Thoracic aorta (tissue), 2 donors: ENCODE data around the gene C1orf115. TPM values are rescaled to one million over a fixed set of nuclear protein-coding genes. Genes with fewer than 3 reads are reported as not detected.
A peak's percentile ranks its signal among the peaks of the same experiment; 100 is the strongest.
"Not testable (repeated sequence)": the region's sequence is repeated elsewhere in the genome, so short reads cannot be mapped to it uniquely, and the experiment has no call there.

Source experiments
- ATAC-seq: fragments of 150-250 bp; one replicate; pipeline ENCODE4 v1.8.0; 2017; ENCODE audit warnings: low read depth; ENCODE audit not compliant: insufficient number of reproducible peaks, low FRiP score
- DNase-seq: peaks from one replicate; pipeline ENCODE4 v3.0.0-alpha.2; 2020; ENCODE audit warnings: low spot score
- H3K27ac ChIP-seq, 2 donors: fragments of 200-600 bp; sonication (generic); 1 replicate in 1 of 2; 2 replicates in 1 of 2; pipeline ENCODE4 v1.5.1; 2016; ENCODE audit warnings: mild to moderate bottlenecking in 2 of 2, moderate library complexity in 2 of 2
- H3K27me3 ChIP-seq: fragments of 200-600 bp; sonication (generic); replicated peaks from 2 replicates; pipeline ENCODE4 v1.6.0; 2016; ENCODE audit warnings: mild to moderate bottlenecking; ENCODE audit not compliant: insufficient read depth
- H3K36me3 ChIP-seq: fragments of 200-600 bp; sonication (generic); one replicate; pipeline ENCODE4 v1.5.1; 2016
- H3K4me1 ChIP-seq, 2 donors: fragments of 200-600 bp; sonication (generic); 1 replicate in 1 of 2; 2 replicates in 1 of 2; pipeline versions ENCODE4 v1.5.1 to v1.6.0; 2016; ENCODE audit warnings: low read depth in 2 of 2, mild to moderate bottlenecking in 1 of 2; ENCODE audit not compliant: control insufficient read depth in 1 of 2
- H3K4me3 ChIP-seq: fragments of 200-600 bp; sonication (generic); 2 replicates; pipeline ENCODE4 v1.5.1; 2016; ENCODE audit warnings: mild to moderate bottlenecking
- H3K9me3 ChIP-seq: fragments of 200-600 bp; sonication (generic); 2 replicates; pipeline ENCODE4 v1.5.1; 2016
- CTCF ChIP-seq: fragments of 200-600 bp; sonication (generic); IDR thresholded peaks from one replicate; pipeline ENCODE4 v1.5.1; 2019; ENCODE audit warnings: antibody characterized with exemption
- total RNA-seq, 2 donors: library from RNA; depleted of rRNA; stranded (reverse); fragments of >200 nt; gene quantifications; one replicate each; pipeline versions ENCODE4 v1.1.0 to v1.2.3, GENCODE V29; 2016

C1orf115 gene
- total RNA-seq, 2 donors from 2014 or later: 6.8 to 9.7 TPM

- H3K27me3 ChIP-seq: no peaks in the 10 kb centered on the region
- no peaks in the 10 kb centered on the region for H3K9me3 ChIP-seq
- H3K36me3 ChIP-seq: no peaks in the 10 kb centered on the region
- no peak overlapping the region for H3K4me3 ChIP-seq
- H3K4me1 ChIP-seq: no peaks in the 10 kb centered on the region
- peak; percentile 77 for TF ChIP-seq CTCF
- no peak overlapping the region for H3K27ac ChIP-seq
- DNase-seq (no peak), ATAC-seq (peak; percentile 60)
Observed at GRCh38 chr1:220680085-220680687, 10.0 kb upstream of the C1orf115 start.

- Histone ChIP-seq H3K36me3 (no peaks in the 10 kb centered on the region), H3K9me3 (no peaks in the 10 kb centered on the region), H3K4me3 (no peak overlapping the region), H3K27me3 (no peaks in the 10 kb centered on the region), H3K4me1 (no peaks in the 10 kb centered on the region), H3K27ac (no peak overlapping the region)
- DNase-seq (no peak), ATAC-seq (no peak)
- no peak for TF ChIP-seq CTCF
Observed at GRCh38 chr1:220681220-220681880, 8.8 kb upstream of the C1orf115 start.

- Histone ChIP-seq H3K4me1 (no peaks in the 10 kb centered on the region), H3K27ac (no peak overlapping the region), H3K27me3 (no peaks in the 10 kb centered on the region), H3K36me3 (no peaks in the 10 kb centered on the region), H3K4me3 (no peak overlapping the region), H3K9me3 (no peaks in the 10 kb centered on the region)
- no peak for TF ChIP-seq CTCF
- DNase-seq (no peak), ATAC-seq (no peak)
Observed at GRCh38 chr1:220682901-220683576, 7.1 kb upstream of the C1orf115 start.

GRCh38 chr1:220683716-220684115 is 6.4 kb upstream of the C1orf115 start:
- H3K27ac ChIP-seq, H3K4me1 ChIP-seq, DNase-seq, H3K36me3 ChIP-seq, H3K4me3 ChIP-seq, H3K27me3 ChIP-seq, H3K9me3 ChIP-seq, ATAC-seq: not testable (repeated sequence)

GRCh38 chr1:220684890-220685289 is 5.3 kb upstream of the C1orf115 start:
- TF ChIP-seq CTCF: no peak
- Histone ChIP-seq H3K36me3 (no peaks in the 10 kb centered on the region), H3K27me3 (no peaks in the 10 kb centered on the region), H3K9me3 (no peaks in the 10 kb centered on the region), H3K27ac (no peak overlapping the region), H3K4me3 (no peak overlapping the region), H3K4me1 (peaks cover 3 to 7% of the 10 kb centered on the region in 2 donors)
- DNase-seq: no peak
- ATAC-seq: no peak
